ENCODE results near the gene FGD2. TPM values are rescaled to one million over a fixed set of nuclear protein-coding genes. Genes with fewer than 3 reads are reported as not detected.

The FGD2 gene
- total and polyA plus RNA-seq, 2 donors (not counting 3 experiments of a cell fraction or from before 2014, with no cell fraction given) = not detected

DNA sequence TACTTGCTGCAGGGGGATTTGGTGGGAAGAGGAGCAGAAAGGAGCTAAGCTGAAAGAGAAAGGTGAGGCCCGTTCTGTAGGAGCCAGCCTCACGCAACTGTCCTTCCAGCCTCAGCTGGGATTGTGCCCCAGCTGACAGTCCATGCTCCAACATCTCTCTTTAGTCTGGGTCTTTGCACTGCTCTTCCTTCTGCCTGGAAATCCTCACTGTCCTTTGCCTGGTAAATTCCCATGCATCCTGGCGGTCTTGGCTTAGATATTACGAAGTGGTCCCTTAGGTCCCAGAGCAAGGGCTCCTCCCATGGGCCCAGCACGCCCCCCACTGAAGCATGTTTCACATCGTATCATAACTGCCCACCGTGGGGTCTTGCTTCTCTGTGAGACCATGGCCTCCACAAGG, 52.2 kb downstream of the FGD2 start:
- no peak overlapping the region for H2AFZ ChIP-seq (ENCODE audit: low read depth, low read length)
- no TSS peak for BruUV-seq (replicated peaks)
- H3K4me3 ChIP-seq (replicated peaks in 1 of 3; ENCODE audit: insufficient read depth in 1 of 3, low read depth in 1 of 3, low read length in 3 of 3) = no peak overlapping the region
- H3K4me1 ChIP-seq (ENCODE audit: control insufficient read depth, extremely low read depth, insufficient read depth, low read length) = peaks cover 9% of the 10 kb centered on the region
- H3K9me1 ChIP-seq (replicated peaks; ENCODE audit: control insufficient read depth, extremely low read depth, insufficient read depth, low read length) = no peaks in the 10 kb centered on the region
- ChIA-PET CTCF (interaction anchor here (1.0 to 15.2 kb wide), 4 partner anchors 29 to 153 kb away, joined by 3 to 399 read pairs (median 4); partner anchors contain the start of gene PIM1), POLR2A (no interaction called here)
- H3K79me2 ChIP-seq (ENCODE audit: control insufficient read depth, insufficient read depth, low read length) = no peaks in the 10 kb centered on the region
- H3K27ac ChIP-seq (ENCODE audit: insufficient read depth, low read depth, low read length) = no peak overlapping the region
- intact Hi-C loops (cut with micrococcal nuclease) (loop anchor here (2.0 to 5.0 kb wide), 2 partner anchors 45 to 79 kb away; no protein-coding TSS in a partner anchor), dilution Hi-C loops (cut with MboI; ENCODE audit: extremely low pct_ligation_motif_present, low sequenced_read_pairs) (no loop called here)
- FAIRE-seq (no peak), DNase-seq (ENCODE audit: low read depth, low spot score) (no peak)
- H3K27me3 ChIP-seq (ENCODE audit: control insufficient read depth in 2 of 2, insufficient read depth in 2 of 2, low read length in 2 of 2) = no peaks in the 10 kb centered on the region
- no peaks in the 10 kb centered on the region for H4K20me1 ChIP-seq (replicated peaks; ENCODE audit: control insufficient read depth, extremely low read depth, insufficient read depth, low read length)
- H3K9me3 ChIP-seq (replicated peaks; ENCODE audit: control insufficient read depth, insufficient read depth, low read length) = no peaks in the 10 kb centered on the region
- no peak for TF ChIP-seq JUN (IDR thresholded peaks at IDR 0.05; ENCODE audit: borderline replicate concordance, insufficient read depth, insufficient read length, low read depth)
- TF ChIP-seq GATA2 (IDR thresholded peaks at IDR 0.05; ENCODE audit: insufficient read depth, insufficient read length, low read depth, low read length) = no peak
- TF ChIP-seq POLR2A (IDR thresholded peaks at IDR 0.05; ENCODE audit: low read depth, low read length) = no peak
- no peak for TF ChIP-seq MYC (IDR thresholded peaks at IDR 0.05; ENCODE audit: low read depth, low read length)
- TF ChIP-seq, protein P1, sequence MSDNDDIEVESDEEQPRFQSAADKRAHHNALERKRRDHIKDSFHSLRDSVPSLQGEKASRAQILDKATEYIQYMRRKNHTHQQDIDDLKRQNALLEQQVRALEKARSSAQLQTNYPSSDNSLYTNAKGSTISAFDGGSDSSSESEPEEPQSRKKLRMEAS (IDR thresholded peaks at IDR 0.05; ENCODE audit: insufficient read depth, insufficient read length) = no peak
- no peak for TF ChIP-seq POLR2AphosphoS5 (IDR thresholded peaks at IDR 0.05; ENCODE audit: insufficient read depth, low read depth, low read length)
- TF ChIP-seq EZH2 (IDR thresholded peaks at IDR 0.05; ENCODE audit: borderline replicate concordance, low read depth, low read length, severe bottlenecking) = no peak
- TF ChIP-seq, protein P2, sequence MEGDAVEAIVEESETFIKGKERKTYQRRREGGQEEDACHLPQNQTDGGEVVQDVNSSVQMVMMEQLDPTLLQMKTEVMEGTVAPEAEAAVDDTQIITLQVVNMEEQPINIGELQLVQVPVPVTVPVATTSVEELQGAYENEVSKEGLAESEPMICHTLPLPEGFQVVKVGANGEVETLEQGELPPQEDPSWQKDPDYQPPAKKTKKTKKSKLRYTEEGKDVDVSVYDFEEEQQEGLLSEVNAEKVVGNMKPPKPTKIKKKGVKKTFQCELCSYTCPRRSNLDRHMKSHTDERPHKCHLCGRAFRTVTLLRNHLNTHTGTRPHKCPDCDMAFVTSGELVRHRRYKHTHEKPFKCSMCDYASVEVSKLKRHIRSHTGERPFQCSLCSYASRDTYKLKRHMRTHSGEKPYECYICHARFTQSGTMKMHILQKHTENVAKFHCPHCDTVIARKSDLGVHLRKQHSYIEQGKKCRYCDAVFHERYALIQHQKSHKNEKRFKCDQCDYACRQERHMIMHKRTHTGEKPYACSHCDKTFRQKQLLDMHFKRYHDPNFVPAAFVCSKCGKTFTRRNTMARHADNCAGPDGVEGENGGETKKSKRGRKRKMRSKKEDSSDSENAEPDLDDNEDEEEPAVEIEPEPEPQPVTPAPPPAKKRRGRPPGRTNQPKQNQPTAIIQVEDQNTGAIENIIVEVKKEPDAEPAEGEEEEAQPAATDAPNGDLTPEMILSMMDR (IDR thresholded peaks at IDR 0.05; ENCODE audit: extremely low read depth in 1 of 2, insufficient read depth in 1 of 2, low read depth in 1 of 2, low read length in 2 of 2) = no peak
- H3K9ac ChIP-seq (replicated peaks; ENCODE audit: extremely low read depth, insufficient read depth, low read length) = no peak overlapping the region
- no peaks in the 10 kb centered on the region for H3K36me3 ChIP-seq (ENCODE audit: control insufficient read depth in 2 of 2, extremely low read depth in 1 of 2, insufficient read depth in 2 of 2, low read length in 2 of 2)
- no peak overlapping the region for H3K4me2 ChIP-seq (ENCODE audit: insufficient read depth, low read length)

Data from endothelial cell of umbilical vein (primary cell).